HEK293T (cell line): ENCODE data around the gene KIF26B.

Experiments used
- ARNT ChIP-seq: fragments of 450-650 bp; IDR thresholded peaks from 2 replicates; pipeline ENCODE4 v1.6.1; 2017; ENCODE audit warnings: mild to moderate bottlenecking
- BHLHE40 ChIP-seq: fragments of 450-650 bp; IDR thresholded peaks from 2 replicates; pipeline ENCODE4 v1.6.1; 2016; ENCODE audit warnings: mild to moderate bottlenecking, moderate library complexity, borderline replicate concordance
- ELF4 ChIP-seq: fragments of 450-650 bp; IDR thresholded peaks from 2 replicates; pipeline ENCODE4 v1.6.1; 2017; ENCODE audit warnings: antibody characterized with exemption
- FOXA1 ChIP-seq: fragments of 450-650 bp; IDR thresholded peaks from 2 replicates; pipeline ENCODE4 v1.6.1; 2016; ENCODE audit warnings: mild to moderate bottlenecking
- FOXM1 ChIP-seq: fragments of 450-650 bp; IDR thresholded peaks from 2 replicates; pipeline ENCODE4 v1.6.1; 2017; ENCODE audit warnings: mild to moderate bottlenecking, borderline replicate concordance
- HDGF ChIP-seq: fragments of 450-650 bp; IDR thresholded peaks from 2 replicates; pipeline ENCODE4 v1.6.1; 2017; ENCODE audit warnings: antibody characterized with exemption, borderline replicate concordance
- NFRKB ChIP-seq: fragments of 450-650 bp; IDR thresholded peaks from 2 replicates; pipeline ENCODE4 v1.6.1; 2016; ENCODE audit warnings: mild to moderate bottlenecking, moderate library complexity
- SP1 ChIP-seq: fragments of 450-650 bp; IDR thresholded peaks from 2 replicates; pipeline ENCODE4 v1.6.1; 2017
- SUZ12 ChIP-seq: fragments of 450-650 bp; IDR thresholded peaks from 2 replicates; pipeline ENCODE4 v1.6.1; 2016; ENCODE audit warnings: mild to moderate bottlenecking
- TARDBP ChIP-seq: fragments of 450-650 bp; IDR thresholded peaks from 2 replicates; pipeline ENCODE4 v1.6.1; 2016
- ZNF384 ChIP-seq: fragments of 450-650 bp; IDR thresholded peaks from 2 replicates; pipeline ENCODE4 v1.6.1; 2016
- TF ChIP-seq, protein P1 (sequence below): fragments of 450-650 bp; IDR thresholded peaks from 2 replicates; pipeline ENCODE4 v1.6.1; 2016

DNA sequence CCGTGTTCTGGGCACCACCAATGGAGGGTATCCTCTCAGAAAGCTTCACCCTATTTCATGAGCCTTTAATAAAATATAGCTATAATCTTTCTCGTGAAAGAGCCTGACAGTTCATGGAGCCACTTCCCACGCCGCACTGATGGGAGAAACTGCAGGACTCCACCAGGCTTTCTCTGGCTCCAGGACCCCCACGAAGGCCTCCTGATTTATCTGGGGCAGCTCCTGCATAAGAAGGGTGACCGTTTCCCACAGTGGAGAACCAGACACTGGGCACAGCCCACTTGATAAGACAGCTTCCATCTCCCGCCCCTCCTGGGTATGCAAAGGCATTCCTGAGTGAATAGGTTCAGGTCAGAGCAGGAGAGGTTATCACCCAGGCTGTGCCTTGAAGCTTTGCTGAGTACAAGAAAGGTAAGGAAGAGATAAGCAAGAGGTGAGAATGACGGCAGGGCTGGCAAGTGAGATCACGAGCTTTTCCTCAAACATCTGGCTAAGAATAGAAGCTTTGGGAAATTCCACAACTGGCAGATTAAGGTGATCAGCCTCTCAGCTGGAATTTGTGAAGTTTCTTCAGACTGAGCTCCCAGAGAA, 499.8 kb downstream of the KIF26B start:
- TF ChIP-seq SUZ12 (no peak), SP1 (no peak), BHLHE40 (no peak), HDGF (no peak), NFRKB (no peak), FOXA1 (no peak), ZNF384 (no peak), ARNT (no peak), TARDBP (no peak), ELF4 (no peak), FOXM1 (no peak)
- TF ChIP-seq, protein P1, sequence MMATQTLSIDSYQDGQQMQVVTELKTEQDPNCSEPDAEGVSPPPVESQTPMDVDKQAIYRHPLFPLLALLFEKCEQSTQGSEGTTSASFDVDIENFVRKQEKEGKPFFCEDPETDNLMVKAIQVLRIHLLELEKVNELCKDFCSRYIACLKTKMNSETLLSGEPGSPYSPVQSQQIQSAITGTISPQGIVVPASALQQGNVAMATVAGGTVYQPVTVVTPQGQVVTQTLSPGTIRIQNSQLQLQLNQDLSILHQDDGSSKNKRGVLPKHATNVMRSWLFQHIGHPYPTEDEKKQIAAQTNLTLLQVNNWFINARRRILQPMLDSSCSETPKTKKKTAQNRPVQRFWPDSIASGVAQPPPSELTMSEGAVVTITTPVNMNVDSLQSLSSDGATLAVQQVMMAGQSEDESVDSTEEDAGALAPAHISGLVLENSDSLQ, result no peak
